DMS 273 (cell line): ENCODE results near the gene CCDC63.
A peak's percentile ranks its signal among the peaks of the same experiment; 100 is the strongest.

Experiments used
- DNase-seq: peaks from one replicate; lab custom pipeline; 2025; ENCODE audit not compliant: unreplicated experiment; lab: John Stamatoyannopoulos, UW

Gene CCDC63

DNA sequence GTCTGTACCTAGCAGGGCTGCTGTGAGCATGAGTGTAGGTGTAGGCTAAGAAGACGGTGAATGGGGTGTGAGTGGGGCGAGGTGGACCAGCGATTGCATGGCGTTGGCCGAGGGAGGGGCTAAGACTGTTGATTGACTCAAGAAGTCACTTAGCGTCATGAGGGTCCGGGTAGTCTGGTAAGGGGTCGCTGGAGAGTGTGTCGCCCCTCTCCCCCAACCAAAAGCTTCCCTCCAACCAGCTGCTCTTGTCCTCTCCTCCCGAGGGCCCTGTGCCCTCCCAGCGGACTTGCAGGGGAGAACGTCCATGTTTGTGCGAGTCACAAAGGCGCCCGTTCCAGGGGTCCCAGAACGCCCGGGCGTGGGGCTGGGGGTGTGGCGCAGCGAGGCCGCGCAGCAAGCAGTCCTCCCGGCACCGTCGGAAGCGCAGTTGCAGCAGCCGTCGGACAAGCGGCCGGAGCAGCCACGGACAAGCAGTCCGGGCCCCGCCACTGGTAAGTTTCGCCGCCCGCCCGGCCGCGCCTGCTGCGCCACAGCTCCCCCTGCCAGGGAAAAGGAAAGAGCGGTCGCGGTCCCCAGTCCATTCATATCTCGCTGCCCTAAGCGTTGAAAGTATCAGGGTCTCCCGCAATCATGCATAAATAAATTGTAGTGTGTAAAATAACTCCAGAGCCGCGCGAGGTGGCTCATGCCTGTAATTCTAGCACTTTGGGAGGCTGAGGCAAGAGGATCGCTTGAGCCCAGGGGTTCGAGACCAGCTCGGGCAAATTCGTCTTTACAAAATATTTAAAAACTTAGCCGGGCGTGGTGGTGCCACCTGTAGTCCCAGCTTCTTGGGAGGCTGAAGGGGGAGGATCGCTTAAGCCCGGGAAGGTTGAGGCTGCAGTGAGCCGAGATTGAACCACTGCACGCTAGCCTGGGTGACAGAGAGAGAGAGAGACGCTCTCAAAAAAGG is at the start of gene CCDC63:
CCDC63 (plus strand) TSS at position 373 of the 952 bp plus-strand sequence. CDS start 5,968 bp downstream, outside the sequence.
- DNase-seq: no peak

GRCh38 chr12:110798461-110798860 is 48.3 kb upstream of the CCDC63 start:
- DNase-seq: no peak

GRCh38 chr12:110802489-110802888 is 44.3 kb upstream of the CCDC63 start:
- DNase-seq: no peak

DNA sequence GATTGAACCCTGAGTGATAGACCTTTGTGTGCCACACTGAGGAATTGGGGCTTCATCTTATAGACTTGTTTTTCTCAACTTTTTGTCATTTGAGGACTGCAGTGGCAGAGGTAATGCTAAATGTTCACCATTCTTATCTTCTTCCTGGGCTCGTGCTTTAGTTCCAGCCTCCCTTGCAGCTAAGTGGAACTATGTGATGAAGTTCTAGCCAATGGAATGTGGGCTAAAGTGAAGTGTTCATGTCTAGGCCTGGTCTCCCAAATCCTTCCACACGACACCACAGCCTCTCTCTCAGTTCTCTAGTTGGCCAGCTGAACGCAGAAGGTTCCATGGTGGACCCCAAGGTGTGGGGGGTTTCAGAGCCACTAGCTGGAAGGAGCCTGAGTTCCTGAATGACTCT is 42.4 kb upstream of the CCDC63 start:
- no peak for DNase-seq

DNA sequence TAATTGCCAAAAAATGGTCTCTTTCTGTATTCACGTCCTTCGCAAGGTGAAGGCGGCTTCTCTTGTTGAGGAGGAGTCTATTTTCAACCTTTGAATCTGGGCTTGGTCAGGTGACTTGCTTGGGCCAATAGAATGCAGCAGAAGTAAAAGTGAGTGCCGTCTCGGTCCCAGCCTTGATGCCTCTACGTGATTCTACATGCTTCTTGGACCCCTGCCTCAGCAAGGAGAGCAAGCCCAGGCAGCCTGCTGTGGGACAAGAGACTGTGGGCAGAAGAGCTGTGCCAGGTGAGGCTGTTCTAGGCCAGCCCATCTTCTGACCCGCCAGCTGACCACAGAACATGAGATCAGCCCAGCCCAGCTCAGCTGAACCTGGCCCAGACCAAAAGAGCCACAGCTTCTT is 39.1 kb upstream of the CCDC63 start:
- no peak for DNase-seq

DNA sequence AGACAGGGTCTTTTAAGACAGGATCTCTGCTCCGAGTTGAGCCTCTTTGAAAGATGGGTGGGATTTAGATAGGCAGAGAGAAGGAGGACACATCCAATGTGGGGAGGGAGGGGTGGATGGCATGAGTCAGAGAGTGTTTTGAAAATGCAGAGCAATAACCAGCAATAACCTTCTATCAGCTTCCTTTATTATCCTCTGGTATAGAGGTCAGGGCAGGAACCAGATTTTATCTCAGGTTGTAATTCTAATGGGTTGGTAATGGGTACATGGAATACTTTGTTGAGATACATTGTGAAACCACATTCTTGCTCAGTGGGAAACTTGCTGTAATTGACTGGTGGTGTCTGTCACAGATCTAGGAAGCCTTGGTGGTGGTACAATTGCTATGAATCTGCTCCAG is 37.6 kb upstream of the CCDC63 start:
- DNase-seq: no peak

DNA sequence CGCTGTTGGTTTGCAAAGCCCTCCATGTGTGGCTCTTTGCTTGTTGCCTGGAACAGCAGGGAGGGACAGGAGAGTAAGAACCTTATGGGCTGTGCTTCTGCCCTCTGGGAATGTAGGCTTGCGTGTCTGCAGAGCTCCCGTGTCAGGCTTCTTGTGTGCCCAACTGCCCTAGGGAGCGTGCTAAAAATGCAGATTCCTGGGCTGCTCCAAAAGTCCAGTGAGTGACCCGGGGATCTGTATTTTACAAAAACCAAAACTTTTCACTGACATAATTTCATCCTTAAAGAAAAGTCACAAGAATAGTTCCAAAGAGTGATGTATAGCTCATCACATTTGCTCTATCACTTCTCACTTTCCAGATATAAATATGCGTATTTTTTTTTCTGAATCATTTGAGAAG is 34.8 kb upstream of the CCDC63 start:
- peak; percentile 3 for DNase-seq

DNA sequence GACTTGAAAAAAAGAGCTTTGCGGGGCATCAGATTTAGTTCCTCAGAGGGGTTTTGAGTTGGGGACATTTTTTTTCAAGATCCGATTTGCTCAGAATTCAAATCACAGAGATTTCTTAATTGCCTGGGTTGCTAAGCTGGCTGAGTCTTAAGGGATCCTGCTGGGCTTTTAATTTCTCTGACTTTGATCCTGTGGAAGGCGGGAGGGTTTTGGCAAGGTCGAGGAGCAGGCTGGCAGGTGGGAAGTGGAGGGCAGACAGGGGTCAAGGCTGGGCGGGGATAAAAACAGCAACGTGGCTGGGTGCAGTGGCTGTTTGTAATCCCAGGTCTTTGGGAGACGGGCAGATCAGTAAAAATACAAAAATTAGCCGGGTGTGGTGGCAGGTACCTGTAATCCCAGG is 33.5 kb upstream of the CCDC63 start:
- peak; percentile 47 for DNase-seq

GRCh38 chr12:110813756-110814155 is 33.0 kb upstream of the CCDC63 start:
- no peak for DNase-seq

DNA sequence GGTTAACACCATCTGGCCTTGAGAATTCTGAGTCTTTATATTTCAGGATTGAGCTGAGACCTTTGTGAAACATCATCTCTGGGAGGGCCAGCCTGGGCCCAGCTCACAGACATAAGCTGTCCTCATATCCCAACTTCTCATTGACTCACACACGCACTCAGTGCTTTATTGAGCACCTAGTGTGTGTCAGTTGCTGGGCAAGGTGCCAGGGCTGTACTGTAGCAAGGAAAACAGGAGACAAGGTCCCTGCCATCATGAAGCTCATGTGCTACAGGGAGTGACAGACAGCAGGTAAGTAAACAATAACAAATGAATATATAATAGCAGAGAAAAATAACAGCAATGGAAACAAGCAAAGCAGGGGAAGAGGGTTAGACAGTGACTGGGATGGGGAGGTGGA is 30.5 kb upstream of the CCDC63 start:
- DNase-seq: peak; percentile 8

GRCh38 chr12:110816779-110817178 is 30.0 kb upstream of the CCDC63 start:
- DNase-seq: no peak

DNA sequence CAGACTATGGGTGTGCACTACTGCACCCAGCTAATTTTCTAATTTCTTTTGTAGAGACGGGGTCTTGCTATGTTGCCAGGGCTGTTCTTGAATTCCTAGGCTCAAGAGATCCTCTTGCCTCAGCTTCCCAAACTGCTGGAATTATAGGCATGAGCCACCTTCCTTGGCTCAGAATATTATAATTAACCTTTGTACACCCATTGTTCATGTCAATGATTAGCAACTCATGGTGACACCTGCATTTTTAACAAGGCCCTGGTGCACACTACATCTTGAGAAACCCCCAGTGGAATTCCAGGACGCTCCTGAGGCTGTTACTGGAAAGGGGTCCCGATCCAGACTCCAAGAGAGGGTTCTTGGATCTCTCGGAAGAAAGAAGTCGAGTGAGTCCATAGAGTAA is 28.3 kb upstream of the CCDC63 start:
- DNase-seq: no peak

- no peak for DNase-seq
These were observed 27.6 kb upstream of the CCDC63 start for GRCh38 chr12:110819150-110819549.

DNA sequence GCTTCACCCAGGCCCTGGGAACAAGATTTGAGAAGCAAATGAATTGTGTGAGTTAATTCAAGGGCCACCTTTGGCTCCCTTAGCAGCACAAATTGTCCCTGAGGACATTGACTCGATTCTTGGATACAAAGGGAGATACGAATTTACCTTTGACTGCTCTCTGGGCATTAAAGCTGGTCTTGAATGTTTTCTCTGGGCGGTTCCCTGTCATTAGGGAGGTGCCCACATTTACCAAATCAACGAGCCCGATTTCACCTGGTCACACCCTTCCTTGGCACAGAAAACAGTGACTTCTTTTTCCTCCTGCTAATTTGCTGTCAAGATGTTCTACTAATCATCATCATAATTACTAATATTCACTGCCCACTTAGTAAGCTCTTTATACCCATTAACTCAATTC is 27.1 kb upstream of the CCDC63 start:
- no peak for DNase-seq

DNA sequence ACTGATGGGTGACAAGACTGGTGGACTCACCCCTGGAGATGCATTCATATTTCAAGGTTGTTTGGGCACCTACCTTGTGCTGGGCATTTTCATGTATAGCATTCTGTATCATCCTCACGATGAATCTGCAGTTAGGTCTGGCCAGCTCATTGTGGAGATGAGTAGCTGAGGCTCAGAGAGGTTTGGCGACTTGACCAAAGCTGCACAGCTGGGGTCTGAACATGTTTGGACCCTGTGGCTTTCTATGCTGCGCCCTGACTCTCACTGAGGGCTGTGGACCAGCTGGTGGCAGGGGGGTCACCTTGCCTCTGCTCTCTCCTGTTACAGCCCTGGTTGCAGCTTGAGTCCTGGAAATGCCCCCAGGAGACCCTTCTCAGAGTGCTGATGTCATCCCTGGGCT is 24.9 kb upstream of the CCDC63 start:
- DNase-seq: peak; percentile 14

- DNase-seq: no peak
These were observed 23.9 kb upstream of the CCDC63 start for GRCh38 chr12:110822821-110823415.

DNA sequence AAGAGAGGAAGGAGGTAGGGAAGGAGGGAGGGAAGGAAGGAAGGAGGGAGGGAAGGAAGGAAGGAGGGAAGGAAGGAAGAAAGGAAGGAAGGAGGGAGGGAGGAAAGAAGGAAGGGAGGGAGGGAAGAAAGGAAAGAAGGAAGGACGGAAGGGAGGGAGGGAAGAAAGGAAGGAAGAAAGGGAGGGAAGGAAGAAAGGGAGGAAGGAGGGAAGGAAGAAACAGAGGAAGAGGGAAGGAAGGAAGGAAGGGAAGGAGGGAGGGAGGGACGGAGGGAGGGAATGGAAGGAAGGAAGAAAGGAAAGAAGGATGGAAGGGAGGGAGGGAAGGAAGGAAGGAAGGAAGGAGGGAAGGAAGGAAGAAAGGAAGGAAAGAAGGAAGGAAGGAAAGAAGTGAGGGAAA is 22.4 kb upstream of the CCDC63 start:
- no peak for DNase-seq

- DNase-seq: no peak
These were observed 21.3 kb upstream of the CCDC63 start for GRCh38 chr12:110825530-110825929.

GRCh38 chr12:110826592-110827200 is 20.1 kb upstream of the CCDC63 start:
- DNase-seq: peak; percentile 92

GRCh38 chr12:110829308-110829707 is 17.5 kb upstream of the CCDC63 start:
- no peak for DNase-seq

- DNase-seq: no peak
These were observed 10.5 kb upstream of the CCDC63 start for GRCh38 chr12:110836291-110836690.

DNA sequence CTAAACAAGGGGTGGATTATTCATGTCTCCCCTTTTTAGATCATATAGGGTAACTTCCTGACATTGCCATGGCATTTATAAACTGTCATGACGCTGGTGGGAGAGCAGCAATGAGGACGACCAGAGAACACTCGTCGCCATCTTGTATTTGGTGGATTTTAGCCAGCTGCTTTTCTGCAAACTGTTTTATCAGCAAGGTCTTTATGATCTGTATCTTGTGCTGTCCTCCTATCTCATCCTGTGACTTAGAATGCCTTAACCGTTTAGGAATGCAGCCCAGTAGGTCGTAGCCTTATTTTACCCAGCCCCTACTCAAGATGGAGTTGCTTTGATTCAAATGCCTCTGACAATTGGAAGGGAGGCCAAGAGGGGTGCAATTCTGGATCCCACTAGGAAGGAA is 5.8 kb upstream of the CCDC63 start:
- DNase-seq: no peak
